ENCODE results near the gene CRYBG1. TPM values are rescaled to one million over a fixed set of nuclear protein-coding genes. Genes with fewer than 3 reads are reported as not detected.

Gene CRYBG1
- total RNA-seq, 1 experiment from 2014 or later: 10.1 TPM

DNA sequence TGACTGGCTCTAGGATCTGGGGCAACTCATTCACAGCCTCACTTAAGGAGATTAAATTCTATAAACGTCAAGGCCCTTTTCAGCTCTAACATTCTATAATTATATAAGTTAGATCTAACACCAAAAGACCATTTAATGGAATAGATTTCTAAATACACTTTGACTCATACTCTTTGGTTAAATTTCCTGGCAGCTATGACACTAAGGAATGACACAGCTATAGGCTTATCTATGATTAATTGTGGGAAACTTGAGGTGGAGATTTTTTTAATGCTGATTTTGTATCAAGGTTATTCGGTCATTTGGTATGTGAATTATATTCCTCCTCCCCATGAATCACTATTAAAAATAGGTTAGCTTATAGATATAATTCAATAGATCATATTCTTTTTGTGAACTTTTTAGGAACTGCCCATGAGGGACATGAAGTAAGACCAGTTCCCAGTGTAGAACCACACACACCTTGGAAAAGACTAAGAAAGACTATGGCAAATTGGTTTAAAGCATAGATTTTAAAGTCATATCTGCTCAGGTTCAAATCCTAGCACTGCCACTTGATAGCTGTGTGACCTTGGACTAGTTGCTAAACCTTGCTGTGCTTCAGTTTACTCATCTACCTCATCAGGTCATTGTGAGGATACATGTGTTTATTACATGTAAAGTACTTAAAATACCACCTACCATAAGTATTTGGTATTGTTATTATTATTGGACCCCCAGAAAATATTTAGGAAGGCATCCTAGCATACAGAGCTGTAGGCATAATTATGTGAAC lies 116.0 kb downstream of the CRYBG1 start:
- no peak for ATAC-seq
- Mint-ChIP-seq H3K4me3 (no peak overlapping the region), H3K27ac (no peak overlapping the region), H3K4me1 (peaks cover 3% of the 10 kb centered on the region), H3K27me3 (ENCODE audit: low read depth) (no peaks in the 10 kb centered on the region), H3K9me3 (no peaks in the 10 kb centered on the region), H3K36me3 (no peaks in the 10 kb centered on the region)
- ChIA-PET POLR2A (no interaction called here), CTCF (no interaction called here)
- no peak for DNase-seq (ENCODE audit: low spot score)
- TF ChIP-seq ZNF423 (CRISPR knock-in tag; IDR thresholded peaks at IDR 0.05) (no peak), SMAD4 (CRISPR knock-in tag; IDR thresholded peaks at IDR 0.05) (no peak), FOXP1 (CRISPR knock-in tag; IDR thresholded peaks at IDR 0.05; ENCODE audit: borderline replicate concordance) (no peak), ELF4 (CRISPR knock-in tag; IDR thresholded peaks at IDR 0.05; ENCODE audit: low read depth) (no peak), ZNF425 (CRISPR knock-in tag; conservative IDR thresholded peaks at IDR 0.05) (no peak), ZBTB21 (CRISPR knock-in tag; IDR thresholded peaks at IDR 0.05; ENCODE audit: borderline replicate concordance) (no peak), IRF2 (CRISPR knock-in tag; IDR thresholded peaks at IDR 0.05; ENCODE audit: borderline replicate concordance, low read depth) (no peak), IRF1 (CRISPR knock-in tag; IDR thresholded peaks at IDR 0.05) (no peak), ETV6 (CRISPR knock-in tag; IDR thresholded peaks at IDR 0.05) (no peak), ATF6 (CRISPR knock-in tag; IDR thresholded peaks at IDR 0.05) (no peak), ZNF317 (CRISPR knock-in tag; IDR thresholded peaks at IDR 0.05; ENCODE audit: borderline replicate concordance, low read depth) (no peak)
- TF ChIP-seq, protein P1, sequence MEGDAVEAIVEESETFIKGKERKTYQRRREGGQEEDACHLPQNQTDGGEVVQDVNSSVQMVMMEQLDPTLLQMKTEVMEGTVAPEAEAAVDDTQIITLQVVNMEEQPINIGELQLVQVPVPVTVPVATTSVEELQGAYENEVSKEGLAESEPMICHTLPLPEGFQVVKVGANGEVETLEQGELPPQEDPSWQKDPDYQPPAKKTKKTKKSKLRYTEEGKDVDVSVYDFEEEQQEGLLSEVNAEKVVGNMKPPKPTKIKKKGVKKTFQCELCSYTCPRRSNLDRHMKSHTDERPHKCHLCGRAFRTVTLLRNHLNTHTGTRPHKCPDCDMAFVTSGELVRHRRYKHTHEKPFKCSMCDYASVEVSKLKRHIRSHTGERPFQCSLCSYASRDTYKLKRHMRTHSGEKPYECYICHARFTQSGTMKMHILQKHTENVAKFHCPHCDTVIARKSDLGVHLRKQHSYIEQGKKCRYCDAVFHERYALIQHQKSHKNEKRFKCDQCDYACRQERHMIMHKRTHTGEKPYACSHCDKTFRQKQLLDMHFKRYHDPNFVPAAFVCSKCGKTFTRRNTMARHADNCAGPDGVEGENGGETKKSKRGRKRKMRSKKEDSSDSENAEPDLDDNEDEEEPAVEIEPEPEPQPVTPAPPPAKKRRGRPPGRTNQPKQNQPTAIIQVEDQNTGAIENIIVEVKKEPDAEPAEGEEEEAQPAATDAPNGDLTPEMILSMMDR (IDR thresholded peaks at IDR 0.05): no peak

DNA sequence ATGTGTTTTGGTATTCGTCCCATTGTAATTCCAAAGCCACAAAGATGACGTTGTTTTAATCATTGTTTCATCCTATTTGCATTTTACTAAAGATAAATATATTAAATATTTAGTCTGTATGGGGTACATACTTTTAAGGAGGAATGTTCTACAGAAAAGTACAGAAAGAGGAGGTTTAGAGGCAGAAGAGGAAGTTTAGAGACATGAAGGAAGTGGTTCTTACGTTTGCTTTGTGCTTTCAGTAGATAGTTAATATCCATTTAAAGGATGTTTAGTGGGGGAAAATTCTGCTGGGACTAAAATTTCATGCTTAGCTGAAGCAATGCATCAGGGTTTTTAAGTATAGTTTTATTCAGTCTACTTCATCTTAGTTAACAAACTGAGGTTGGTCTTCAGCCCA lies 116.6 kb downstream of the CRYBG1 start:
- H3K9me3 Mint-ChIP-seq: no peaks in the 10 kb centered on the region
- ATAC-seq: no peak
- peaks cover 8% of the 10 kb centered on the region for H3K4me1 Mint-ChIP-seq
- CTCF ChIA-PET: no interaction called here
- no peak for DNase-seq (ENCODE audit: low spot score)
- H3K27ac Mint-ChIP-seq: no peak overlapping the region
- H3K27me3 Mint-ChIP-seq (ENCODE audit: low read depth): no peaks in the 10 kb centered on the region
- no peak overlapping the region for H3K4me3 Mint-ChIP-seq
- H3K36me3 Mint-ChIP-seq: no peaks in the 10 kb centered on the region
- POLR2A ChIA-PET: no interaction called here
- TF ChIP-seq, protein P2, sequence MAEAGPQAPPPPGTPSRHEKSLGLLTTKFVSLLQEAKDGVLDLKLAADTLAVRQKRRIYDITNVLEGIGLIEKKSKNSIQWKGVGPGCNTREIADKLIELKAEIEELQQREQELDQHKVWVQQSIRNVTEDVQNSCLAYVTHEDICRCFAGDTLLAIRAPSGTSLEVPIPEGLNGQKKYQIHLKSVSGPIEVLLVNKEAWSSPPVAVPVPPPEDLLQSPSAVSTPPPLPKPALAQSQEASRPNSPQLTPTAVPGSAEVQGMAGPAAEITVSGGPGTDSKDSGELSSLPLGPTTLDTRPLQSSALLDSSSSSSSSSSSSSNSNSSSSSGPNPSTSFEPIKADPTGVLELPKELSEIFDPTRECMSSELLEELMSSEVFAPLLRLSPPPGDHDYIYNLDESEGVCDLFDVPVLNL (CRISPR knock-in tag; IDR thresholded peaks at IDR 0.05; ENCODE audit: borderline replicate concordance, low read depth): no peak
- TF ChIP-seq, protein P3, sequence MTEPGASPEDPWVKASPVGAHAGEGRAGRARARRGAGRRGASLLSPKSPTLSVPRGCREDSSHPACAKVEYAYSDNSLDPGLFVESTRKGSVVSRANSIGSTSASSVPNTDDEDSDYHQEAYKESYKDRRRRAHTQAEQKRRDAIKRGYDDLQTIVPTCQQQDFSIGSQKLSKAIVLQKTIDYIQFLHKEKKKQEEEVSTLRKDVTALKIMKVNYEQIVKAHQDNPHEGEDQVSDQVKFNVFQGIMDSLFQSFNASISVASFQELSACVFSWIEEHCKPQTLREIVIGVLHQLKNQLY (CRISPR knock-in tag; IDR thresholded peaks at IDR 0.05): no peak
- TF ChIP-seq, protein P4, sequence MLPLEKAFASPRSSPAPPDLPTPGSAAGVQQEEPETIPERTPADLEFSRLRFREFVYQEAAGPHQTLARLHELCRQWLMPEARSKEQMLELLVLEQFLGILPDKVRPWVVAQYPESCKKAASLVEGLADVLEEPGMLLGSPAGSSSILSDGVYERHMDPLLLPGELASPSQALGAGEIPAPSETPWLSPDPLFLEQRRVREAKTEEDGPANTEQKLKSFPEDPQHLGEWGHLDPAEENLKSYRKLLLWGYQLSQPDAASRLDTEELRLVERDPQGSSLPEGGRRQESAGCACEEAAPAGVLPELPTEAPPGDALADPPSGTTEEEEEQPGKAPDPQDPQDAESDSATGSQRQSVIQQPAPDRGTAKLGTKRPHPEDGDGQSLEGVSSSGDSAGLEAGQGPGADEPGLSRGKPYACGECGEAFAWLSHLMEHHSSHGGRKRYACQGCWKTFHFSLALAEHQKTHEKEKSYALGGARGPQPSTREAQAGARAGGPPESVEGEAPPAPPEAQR (CRISPR knock-in tag; IDR thresholded peaks at IDR 0.05): no peak
- TF ChIP-seq NR1H2 (CRISPR knock-in tag; IDR thresholded peaks at IDR 0.05): no peak
- no peak for TF ChIP-seq EMX1 (CRISPR knock-in tag; IDR thresholded peaks at IDR 0.05)
- no peak for TF ChIP-seq ESRRA (CRISPR knock-in tag; IDR thresholded peaks at IDR 0.05; ENCODE audit: borderline replicate concordance)
- no peak for TF ChIP-seq RELA (CRISPR knock-in tag; IDR thresholded peaks at IDR 0.05; ENCODE audit: borderline replicate concordance)
- TF ChIP-seq, protein P5, sequence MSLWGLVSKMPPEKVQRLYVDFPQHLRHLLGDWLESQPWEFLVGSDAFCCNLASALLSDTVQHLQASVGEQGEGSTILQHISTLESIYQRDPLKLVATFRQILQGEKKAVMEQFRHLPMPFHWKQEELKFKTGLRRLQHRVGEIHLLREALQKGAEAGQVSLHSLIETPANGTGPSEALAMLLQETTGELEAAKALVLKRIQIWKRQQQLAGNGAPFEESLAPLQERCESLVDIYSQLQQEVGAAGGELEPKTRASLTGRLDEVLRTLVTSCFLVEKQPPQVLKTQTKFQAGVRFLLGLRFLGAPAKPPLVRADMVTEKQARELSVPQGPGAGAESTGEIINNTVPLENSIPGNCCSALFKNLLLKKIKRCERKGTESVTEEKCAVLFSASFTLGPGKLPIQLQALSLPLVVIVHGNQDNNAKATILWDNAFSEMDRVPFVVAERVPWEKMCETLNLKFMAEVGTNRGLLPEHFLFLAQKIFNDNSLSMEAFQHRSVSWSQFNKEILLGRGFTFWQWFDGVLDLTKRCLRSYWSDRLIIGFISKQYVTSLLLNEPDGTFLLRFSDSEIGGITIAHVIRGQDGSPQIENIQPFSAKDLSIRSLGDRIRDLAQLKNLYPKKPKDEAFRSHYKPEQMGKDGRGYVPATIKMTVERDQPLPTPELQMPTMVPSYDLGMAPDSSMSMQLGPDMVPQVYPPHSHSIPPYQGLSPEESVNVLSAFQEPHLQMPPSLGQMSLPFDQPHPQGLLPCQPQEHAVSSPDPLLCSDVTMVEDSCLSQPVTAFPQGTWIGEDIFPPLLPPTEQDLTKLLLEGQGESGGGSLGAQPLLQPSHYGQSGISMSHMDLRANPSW (CRISPR knock-in tag; conservative IDR thresholded peaks at IDR 0.05; ENCODE audit: low read depth): no peak
- TF ChIP-seq, protein P6, sequence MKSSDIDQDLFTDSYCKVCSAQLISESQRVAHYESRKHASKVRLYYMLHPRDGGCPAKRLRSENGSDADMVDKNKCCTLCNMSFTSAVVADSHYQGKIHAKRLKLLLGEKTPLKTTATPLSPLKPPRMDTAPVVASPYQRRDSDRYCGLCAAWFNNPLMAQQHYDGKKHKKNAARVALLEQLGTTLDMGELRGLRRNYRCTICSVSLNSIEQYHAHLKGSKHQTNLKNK (CRISPR knock-in tag; IDR thresholded peaks at IDR 0.05): no peak

Measured in WTC11 (cell line).